ENCODE measurements around the gene SYTL4.

SYTL4 gene

DNA sequence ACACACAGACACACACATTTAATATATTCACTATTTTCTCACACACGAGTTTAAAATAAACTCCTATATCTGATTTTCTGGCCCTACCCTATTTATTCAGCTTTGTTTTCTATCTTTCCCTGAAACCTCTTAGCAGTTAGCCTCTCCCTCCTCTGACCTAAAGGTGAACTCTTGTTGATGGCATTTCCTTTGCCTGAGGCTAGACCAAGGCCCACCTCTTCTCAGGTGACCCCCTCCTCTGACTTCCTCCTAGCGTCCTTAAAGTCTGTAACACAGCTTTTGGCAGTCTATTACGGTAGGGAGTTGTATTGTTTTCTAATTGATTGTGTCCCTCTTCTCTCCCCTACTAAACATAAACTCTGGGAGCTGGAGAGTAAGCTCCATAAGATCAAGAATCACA is 89.6 kb downstream of the SYTL4 start:
- no peak overlapping the region for H3K14ac ChIP-seq (ENCODE audit: low read length)
- no peak overlapping the region for H2BK12ac ChIP-seq (ENCODE audit: low read length)
- peaks cover 0 to 15% (median 0%) of the 10 kb centered on the region in 3 experiments for H3K27me3 ChIP-seq (ENCODE audit: control insufficient read depth in 3 of 3, insufficient read depth in 3 of 3, low read depth in 1 of 3, low read length in 3 of 3)
- no peak overlapping the region for H2BK5ac ChIP-seq (ENCODE audit: low read length)
- no peak overlapping the region for H2BK15ac ChIP-seq (ENCODE audit: low read length)
- H3K27ac ChIP-seq (replicated peaks; ENCODE audit: low read length): no peak overlapping the region
- H4K8ac ChIP-seq (ENCODE audit: low read depth, low read length): no peak overlapping the region
- no peaks in the 10 kb centered on the region for H3K4me1 ChIP-seq (ENCODE audit: control insufficient read depth in 2 of 2, insufficient read depth in 1 of 2, low read depth in 1 of 2, low read length in 2 of 2)
- no peaks in the 10 kb centered on the region for H3K9me3 ChIP-seq (replicated peaks in 1 of 2; ENCODE audit: control insufficient read depth in 2 of 2, insufficient read depth in 1 of 2, low read depth in 1 of 2, low read length in 2 of 2)
- no peak overlapping the region for H3K4ac ChIP-seq (ENCODE audit: low read length)
- no peak overlapping the region for H4K91ac ChIP-seq (ENCODE audit: low read depth, low read length, poor library complexity)
- no peak overlapping the region for H2BK120ac ChIP-seq (ENCODE audit: low read depth, low read length)
- no peaks in the 10 kb centered on the region for H3K79me1 ChIP-seq (ENCODE audit: low read depth, low read length)
- no peak overlapping the region for H2AFZ ChIP-seq (ENCODE audit: low read length)
- H3K9ac ChIP-seq (ENCODE audit: low read depth, low read length, poor library complexity): no peak overlapping the region
- H3K4me2 ChIP-seq (ENCODE audit: insufficient read depth, low read length, poor library complexity, severe bottlenecking): no peak overlapping the region
- no peak overlapping the region for H3K18ac ChIP-seq (ENCODE audit: low read length)
- H3K4me3 ChIP-seq (ENCODE audit: low read length in 2 of 2): no peak overlapping the region
- H3K23ac ChIP-seq (ENCODE audit: low read depth, low read length, poor library complexity): no peak overlapping the region
- 100% methylated on average over 1 of the region's 3 CpGs; no CpG with 5 or more reads in 1 of the 2 donors for WGBS, 2 donors (ENCODE audit: extremely low coverage in 2 of 2, insufficient read length in 2 of 2, insufficient replicate concordance in 1 of 2)
- no peak for DNase-seq (ENCODE audit: low spot score)
- H2AK5ac ChIP-seq (ENCODE audit: low read depth, low read length): no peak overlapping the region
- H3K36me3 ChIP-seq (replicated peaks in 1 of 2; ENCODE audit: control insufficient read depth in 2 of 2, insufficient read depth in 2 of 2, low read length in 2 of 2): no peaks in the 10 kb centered on the region

DNA sequence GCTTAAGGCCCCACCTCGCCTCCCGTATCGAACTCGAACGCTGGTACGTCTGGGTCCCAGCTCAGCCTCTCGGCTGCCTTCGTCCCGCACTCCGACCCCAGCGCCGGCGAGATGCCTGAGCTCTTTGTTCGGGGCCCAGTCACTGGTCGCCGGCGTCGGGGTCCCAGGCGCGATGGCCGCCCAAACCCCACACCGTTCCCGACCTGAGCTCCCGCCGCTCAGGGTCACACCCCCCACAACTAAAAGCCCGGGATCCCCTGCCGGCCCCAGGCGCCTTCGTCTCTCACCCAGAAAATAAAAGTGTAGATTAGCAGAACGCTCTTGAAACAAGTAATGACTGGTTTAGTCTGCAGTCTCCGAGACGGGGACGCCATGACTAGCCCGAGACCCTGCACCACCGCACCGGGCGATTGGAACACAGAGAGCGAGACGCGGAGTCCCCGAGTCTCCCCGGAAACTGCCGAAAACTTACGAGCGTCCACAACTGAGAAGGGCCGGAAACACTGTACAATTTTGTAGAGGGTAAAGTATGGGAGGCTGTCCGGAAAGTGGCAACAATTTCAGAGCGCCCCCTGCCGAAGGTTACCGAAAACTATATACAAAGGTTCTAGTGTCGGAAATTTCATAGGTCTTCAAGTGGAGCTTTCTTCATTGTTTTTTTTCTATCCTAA is 95.5 kb downstream of the SYTL4 start, which contains the start of gene TSPAN6:
Gene TSPAN6 (minus strand): TSS at position 486 of the 671 bp plus-strand sequence. CDS start 112 bp downstream, at position 374.
- peak; percentile 78 for DNase-seq (ENCODE audit: low spot score)

DNA sequence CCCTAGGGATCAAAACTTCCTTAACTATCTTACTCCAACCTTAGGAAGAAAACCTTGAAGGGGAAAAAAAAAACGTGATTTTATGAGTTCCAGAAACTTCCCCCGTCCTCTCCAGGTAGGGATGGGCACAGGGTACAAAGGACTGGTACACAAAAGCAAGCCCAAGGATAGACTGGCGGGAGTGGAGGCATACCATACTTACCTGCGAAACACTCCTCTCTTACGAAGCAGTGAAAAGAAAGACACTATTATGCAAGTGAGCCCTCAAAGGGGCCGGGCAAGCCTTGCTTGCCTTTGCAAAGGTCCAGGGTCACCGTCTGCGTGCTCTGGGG is 96.0 kb downstream of the SYTL4 start:
- DNase-seq (ENCODE audit: low spot score): no peak
- Histone ChIP-seq H2BK120ac (ENCODE audit: low read depth, low read length) (no peak overlapping the region), H4K91ac (ENCODE audit: low read depth, low read length, poor library complexity) (no peak overlapping the region), H3K14ac (ENCODE audit: low read length) (peak overlapping the region; percentile 8), H3K4ac (ENCODE audit: low read length) (no peak overlapping the region), H3K18ac (ENCODE audit: low read length) (peak overlapping the region; percentile 93), H3K4me2 (ENCODE audit: insufficient read depth, low read length, poor library complexity, severe bottlenecking) (peak overlapping the region; percentile 49), H2AK5ac (ENCODE audit: low read depth, low read length) (no peak overlapping the region), H3K79me1 (ENCODE audit: low read depth, low read length) (no peaks in the 10 kb centered on the region), H2BK5ac (ENCODE audit: low read length) (no peak overlapping the region), H3K4me3 (ENCODE audit: low read length in 2 of 2) (peak overlapping the region; percentile 78 to 91), H3K9me3 (replicated peaks in 1 of 2; ENCODE audit: control insufficient read depth in 2 of 2, insufficient read depth in 1 of 2, low read depth in 1 of 2, low read length in 2 of 2) (no peaks in the 10 kb centered on the region), H3K4me1 (ENCODE audit: control insufficient read depth in 2 of 2, insufficient read depth in 1 of 2, low read depth in 1 of 2, low read length in 2 of 2) (no peaks in the 10 kb centered on the region), H3K9ac (ENCODE audit: low read depth, low read length, poor library complexity) (peak overlapping the region; percentile 90), H3K36me3 (replicated peaks in 1 of 2; ENCODE audit: control insufficient read depth in 2 of 2, insufficient read depth in 2 of 2, low read length in 2 of 2) (peaks cover 3 to 32% of the 10 kb centered on the region in 2 donors), H2AFZ (ENCODE audit: low read length) (peak overlapping the region; percentile 93), H3K27ac (replicated peaks; ENCODE audit: low read length) (no peak overlapping the region), H2BK15ac (ENCODE audit: low read length) (no peak overlapping the region), H3K27me3 (ENCODE audit: control insufficient read depth in 3 of 3, insufficient read depth in 3 of 3, low read depth in 1 of 3, low read length in 3 of 3) (peaks cover 0 to 7% (median 0%) of the 10 kb centered on the region in 3 experiments), H4K8ac (ENCODE audit: low read depth, low read length) (no peak overlapping the region), H2BK12ac (ENCODE audit: low read length) (no peak overlapping the region), H3K23ac (ENCODE audit: low read depth, low read length, poor library complexity) (peak overlapping the region; percentile 55)
- no CpG with 5 or more reads among the region's 8 CpGs for WGBS, 2 donors (ENCODE audit: extremely low coverage in 2 of 2, insufficient read length in 2 of 2, insufficient replicate concordance in 1 of 2)

More for the DNA sequence above, 95.5 kb downstream of the SYTL4 start, which contains the start of gene TSPAN6:
- no CpG with 5 or more reads among the region's 51 CpGs for WGBS, 2 donors (ENCODE audit: extremely low coverage in 2 of 2, insufficient read length in 2 of 2, insufficient replicate concordance in 1 of 2)
- no peak within 1 kb of the TSS for H2BK15ac ChIP-seq (ENCODE audit: low read length)
- H3K36me3 ChIP-seq (replicated peaks in 1 of 2; ENCODE audit: control insufficient read depth in 2 of 2, insufficient read depth in 2 of 2, low read length in 2 of 2): peaks cover 3 to 27% of the 10 kb centered on the region in 2 donors
- H3K9me3 ChIP-seq (replicated peaks in 1 of 2; ENCODE audit: control insufficient read depth in 2 of 2, insufficient read depth in 1 of 2, low read depth in 1 of 2, low read length in 2 of 2): no peaks in the 10 kb centered on the region
- H3K4ac ChIP-seq (ENCODE audit: low read length): no peak within 1 kb of the TSS
- peaks cover 0 to 7% (median 0%) of the 10 kb centered on the region in 3 experiments for H3K27me3 ChIP-seq (ENCODE audit: control insufficient read depth in 3 of 3, insufficient read depth in 3 of 3, low read depth in 1 of 3, low read length in 3 of 3)
- peak within 1 kb of the TSS; percentile 78 to 91 for H3K4me3 ChIP-seq (ENCODE audit: low read length in 2 of 2)
- H4K8ac ChIP-seq (ENCODE audit: low read depth, low read length): no peak within 1 kb of the TSS
- no peak within 1 kb of the TSS for H2BK5ac ChIP-seq (ENCODE audit: low read length)
- H3K79me1 ChIP-seq (ENCODE audit: low read depth, low read length): no peaks in the 10 kb centered on the region
- H3K14ac ChIP-seq (ENCODE audit: low read length): peak within 1 kb of the TSS; percentile 8
- H3K27ac ChIP-seq (replicated peaks; ENCODE audit: low read length): no peak within 1 kb of the TSS
- no peak within 1 kb of the TSS for H2BK120ac ChIP-seq (ENCODE audit: low read depth, low read length)
- peak within 1 kb of the TSS; percentile 49 for H3K4me2 ChIP-seq (ENCODE audit: insufficient read depth, low read length, poor library complexity, severe bottlenecking)
- H2BK12ac ChIP-seq (ENCODE audit: low read length): no peak within 1 kb of the TSS
- peak within 1 kb of the TSS; percentile 93 for H2AFZ ChIP-seq (ENCODE audit: low read length)
- H3K9ac ChIP-seq (ENCODE audit: low read depth, low read length, poor library complexity): peak within 1 kb of the TSS; percentile 90
- peak within 1 kb of the TSS; percentile 93 for H3K18ac ChIP-seq (ENCODE audit: low read length)
- H4K91ac ChIP-seq (ENCODE audit: low read depth, low read length, poor library complexity): no peak within 1 kb of the TSS
- H2AK5ac ChIP-seq (ENCODE audit: low read depth, low read length): no peak within 1 kb of the TSS
- H3K23ac ChIP-seq (ENCODE audit: low read depth, low read length, poor library complexity): peak within 1 kb of the TSS; percentile 55
- H3K4me1 ChIP-seq (ENCODE audit: control insufficient read depth in 2 of 2, insufficient read depth in 1 of 2, low read depth in 1 of 2, low read length in 2 of 2): no peaks in the 10 kb centered on the region

DNA sequence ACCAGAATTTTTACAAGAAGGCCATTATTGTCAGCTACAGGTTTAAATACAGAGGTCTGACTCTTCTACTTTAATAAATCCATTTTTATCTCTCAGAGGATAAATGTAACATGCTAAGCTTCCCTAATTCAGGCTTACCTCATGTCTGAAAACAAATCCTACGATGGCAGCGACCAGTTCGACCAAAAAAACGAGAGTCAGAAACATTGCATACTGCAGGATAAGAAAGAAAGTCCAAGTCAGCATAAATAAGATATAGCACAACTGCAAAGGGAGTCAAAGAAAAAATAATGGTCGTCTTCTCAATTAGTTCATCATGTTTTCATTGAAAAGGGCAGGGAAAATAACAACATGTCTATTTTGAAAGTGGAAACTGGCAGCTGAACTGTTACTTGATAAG is 96.9 kb downstream of the SYTL4 start:
- Histone ChIP-seq H3K4me1 (ENCODE audit: control insufficient read depth in 2 of 2, insufficient read depth in 1 of 2, low read depth in 1 of 2, low read length in 2 of 2) (no peaks in the 10 kb centered on the region), H2BK5ac (ENCODE audit: low read length) (no peak overlapping the region), H2BK12ac (ENCODE audit: low read length) (no peak overlapping the region), H4K91ac (ENCODE audit: low read depth, low read length, poor library complexity) (no peak overlapping the region), H3K79me1 (ENCODE audit: low read depth, low read length) (no peaks in the 10 kb centered on the region), H3K4me3 (ENCODE audit: low read length in 2 of 2) (peak overlapping the region in 1 of 2 donors; percentile 78), H2BK120ac (ENCODE audit: low read depth, low read length) (no peak overlapping the region), H3K4ac (ENCODE audit: low read length) (no peak overlapping the region), H3K36me3 (replicated peaks in 1 of 2; ENCODE audit: control insufficient read depth in 2 of 2, insufficient read depth in 2 of 2, low read length in 2 of 2) (peaks cover 3 to 41% of the 10 kb centered on the region in 2 donors), H3K18ac (ENCODE audit: low read length) (no peak overlapping the region), H3K23ac (ENCODE audit: low read depth, low read length, poor library complexity) (no peak overlapping the region), H4K8ac (ENCODE audit: low read depth, low read length) (no peak overlapping the region), H2BK15ac (ENCODE audit: low read length) (no peak overlapping the region), H2AK5ac (ENCODE audit: low read depth, low read length) (no peak overlapping the region), H3K9ac (ENCODE audit: low read depth, low read length, poor library complexity) (no peak overlapping the region), H3K14ac (ENCODE audit: low read length) (no peak overlapping the region), H3K27ac (replicated peaks; ENCODE audit: low read length) (no peak overlapping the region), H3K4me2 (ENCODE audit: insufficient read depth, low read length, poor library complexity, severe bottlenecking) (no peak overlapping the region), H2AFZ (ENCODE audit: low read length) (no peak overlapping the region), H3K9me3 (replicated peaks in 1 of 2; ENCODE audit: control insufficient read depth in 2 of 2, insufficient read depth in 1 of 2, low read depth in 1 of 2, low read length in 2 of 2) (no peaks in the 10 kb centered on the region), H3K27me3 (ENCODE audit: control insufficient read depth in 3 of 3, insufficient read depth in 3 of 3, low read depth in 1 of 3, low read length in 3 of 3) (peaks cover 0 to 7% (median 0%) of the 10 kb centered on the region in 3 experiments)
- no peak for DNase-seq (ENCODE audit: low spot score)
- no CpG with 5 or more reads among the region's 5 CpGs for WGBS, 2 donors (ENCODE audit: extremely low coverage in 2 of 2, insufficient read length in 2 of 2, insufficient replicate concordance in 1 of 2)

Data from neuronal stem cell (in vitro differentiated cells).